Ovary (tissue), 9 donors: Measurements from ENCODE around the gene IRF5. TPM values are rescaled to one million over a fixed set of nuclear protein-coding genes. Genes with fewer than 3 reads are reported as not detected.

Source experiments
- DNase-seq, 5 donors: peaks; one replicate each; pipeline ENCODE4 v3.0.0-alpha.2; 2019 to 2020
- H3K27ac ChIP-seq, 2 donors: fragments of 200-600 bp; one replicate each; pipeline versions ENCODE4 v1.5.1 to v1.8.0; 2019 to 2022
- H3K27me3 ChIP-seq: fragments of 200-600 bp; one replicate; pipeline ENCODE4 v1.8.0; 2022
- H3K36me3 ChIP-seq: fragments of 200-600 bp; sonication (generic); one replicate; pipeline ENCODE4 v1.5.1; 2019
- H3K4me1 ChIP-seq: one replicate; pipeline ENCODE4 v1.8.1; 2013; ENCODE audit warnings: mild to moderate bottlenecking, moderate library complexity; ENCODE audit not compliant: insufficient read depth
- H3K4me3 ChIP-seq: fragments of 200-600 bp; sonication (generic); one replicate; pipeline ENCODE4 v1.5.1; 2017
- H3K9me3 ChIP-seq, 2 donors: fragments of 200-600 bp in 1 of 2; sonication (generic) in 1 of 2; one replicate each; pipeline versions ENCODE4 v1.5.1 to v1.8.1; 2013 to 2019; ENCODE audit warnings: mild to moderate bottlenecking in 1 of 2, moderate library complexity in 1 of 2
- EP300 ChIP-seq: sonication (generic); formaldehyde crosslinking; IDR thresholded peaks from one replicate; pipeline ENCODE4 v1.6.1; 2017; ENCODE audit warnings: antibody characterized with exemption
- POLR2A ChIP-seq: fragments of 450-650 bp; IDR thresholded peaks from one replicate; pipeline ENCODE4 v1.6.1; 2017; ENCODE audit warnings: antibody characterized with exemption, mild to moderate bottlenecking, moderate library complexity
- WGBS, 3 donors: extraction: QIAGEN DNeasy Blood & Tissue Kit in 1 of 3; methylation state at CpG; one replicate each; pipeline versions ENCODE4 v1.1.5 to v1.1.7; 2013 to 2017; 5-methylcytosine and 5-hydroxymethylcytosine counted together
- intact Hi-C, 4 donors: fragments of 100-400 bp; cut with DNase I; formaldehyde crosslinking; loops; one replicate each; pipeline versions ENCODE4 v1.11.0 to v1.15.1; 2022 to 2023
- polyA plus RNA-seq, 2 donors: library from polyadenylated mRNA; stranded (reverse); fragments of 200-250 nt in 1 of 2; fragments of 350-450 nt in 1 of 2; fragmentation: Illumina TruSeq in 1 of 2; extraction: RNeasy Lipid Tissue Mini Kit (QIAGEN cat#74804) in 1 of 2; gene quantifications; one replicate each; pipeline ENCODE4 v1.2.3, GENCODE V29; 2013 to 2014
- total RNA-seq, 7 donors: library from RNA; depleted of rRNA in 2 of 7; stranded (reverse); fragments of >200 nt in 2 of 7; fragmentation: NEBNext Ultra II Directional in 3 of 7; extraction: Animal tissue kit (Norgen Biotek cat#: 25700) in 3 of 7; gene quantifications; one replicate each; pipeline versions ENCODE4 v1.1.0 to v1.2.4, GENCODE V29; 2016 to 2023
- TF ChIP-seq, protein P1 (sequence below), 3 donors: fragments of 450-650 bp in 2 of 3; fragments of 200-600 bp in 1 of 3; IDR thresholded peaks; one replicate each; pipeline versions ENCODE4 v1.5.1 to v1.8.0; 2016 to 2022; ENCODE audit warnings: antibody characterized with exemption in 3 of 3, mild to moderate bottlenecking in 1 of 3
- donor health status: DM: no; HTN: no; CAD: no; lungs with moderate emphysema.
- donor health status: DM: no; HTN: no; CAD: no.
- donor health status: Bipolar disorder and iron deficiency.
- donor health status: DM: yes; HTN: yes; CAD: no.
- donor health status: DM: no; HTN: no; CAD: no.
- donor health status: DM: yes; HTN: yes; CAD: no.

Gene IRF5
- total and polyA plus RNA-seq, 9 donors, result 2.1 to 6.5 (median 2.6) TPM

GRCh38 chr7:128948312-128948973, 10.7 kb downstream of the IRF5 start:
- H3K4me3 ChIP-seq, result no peak overlapping the region
- H3K27me3 ChIP-seq, result no peaks in the 10 kb centered on the region
- H3K9me3 ChIP-seq, result no peaks in the 10 kb centered on the region
- H3K27ac ChIP-seq, result no peak overlapping the region
- H3K4me1 ChIP-seq, result no peaks in the 10 kb centered on the region
- H3K36me3 ChIP-seq, result no peaks in the 10 kb centered on the region
- TF ChIP-seq EP300 (no peak), POLR2A (no peak)
- TF ChIP-seq, protein P1, sequence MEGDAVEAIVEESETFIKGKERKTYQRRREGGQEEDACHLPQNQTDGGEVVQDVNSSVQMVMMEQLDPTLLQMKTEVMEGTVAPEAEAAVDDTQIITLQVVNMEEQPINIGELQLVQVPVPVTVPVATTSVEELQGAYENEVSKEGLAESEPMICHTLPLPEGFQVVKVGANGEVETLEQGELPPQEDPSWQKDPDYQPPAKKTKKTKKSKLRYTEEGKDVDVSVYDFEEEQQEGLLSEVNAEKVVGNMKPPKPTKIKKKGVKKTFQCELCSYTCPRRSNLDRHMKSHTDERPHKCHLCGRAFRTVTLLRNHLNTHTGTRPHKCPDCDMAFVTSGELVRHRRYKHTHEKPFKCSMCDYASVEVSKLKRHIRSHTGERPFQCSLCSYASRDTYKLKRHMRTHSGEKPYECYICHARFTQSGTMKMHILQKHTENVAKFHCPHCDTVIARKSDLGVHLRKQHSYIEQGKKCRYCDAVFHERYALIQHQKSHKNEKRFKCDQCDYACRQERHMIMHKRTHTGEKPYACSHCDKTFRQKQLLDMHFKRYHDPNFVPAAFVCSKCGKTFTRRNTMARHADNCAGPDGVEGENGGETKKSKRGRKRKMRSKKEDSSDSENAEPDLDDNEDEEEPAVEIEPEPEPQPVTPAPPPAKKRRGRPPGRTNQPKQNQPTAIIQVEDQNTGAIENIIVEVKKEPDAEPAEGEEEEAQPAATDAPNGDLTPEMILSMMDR (IDR thresholded peaks at IDR 0.05), result no peak
- intact Hi-C loops, result loop anchor here in 1 of 4 donors (5.0 kb wide), 1 partner anchor 554 kb away; the partner anchor contains the start of gene SMKR1
- 82 to 86% (median 84%) methylated on average over 11 to 12 of the region's 12 CpGs for WGBS, 3 donors
- no peak for DNase-seq

DNA sequence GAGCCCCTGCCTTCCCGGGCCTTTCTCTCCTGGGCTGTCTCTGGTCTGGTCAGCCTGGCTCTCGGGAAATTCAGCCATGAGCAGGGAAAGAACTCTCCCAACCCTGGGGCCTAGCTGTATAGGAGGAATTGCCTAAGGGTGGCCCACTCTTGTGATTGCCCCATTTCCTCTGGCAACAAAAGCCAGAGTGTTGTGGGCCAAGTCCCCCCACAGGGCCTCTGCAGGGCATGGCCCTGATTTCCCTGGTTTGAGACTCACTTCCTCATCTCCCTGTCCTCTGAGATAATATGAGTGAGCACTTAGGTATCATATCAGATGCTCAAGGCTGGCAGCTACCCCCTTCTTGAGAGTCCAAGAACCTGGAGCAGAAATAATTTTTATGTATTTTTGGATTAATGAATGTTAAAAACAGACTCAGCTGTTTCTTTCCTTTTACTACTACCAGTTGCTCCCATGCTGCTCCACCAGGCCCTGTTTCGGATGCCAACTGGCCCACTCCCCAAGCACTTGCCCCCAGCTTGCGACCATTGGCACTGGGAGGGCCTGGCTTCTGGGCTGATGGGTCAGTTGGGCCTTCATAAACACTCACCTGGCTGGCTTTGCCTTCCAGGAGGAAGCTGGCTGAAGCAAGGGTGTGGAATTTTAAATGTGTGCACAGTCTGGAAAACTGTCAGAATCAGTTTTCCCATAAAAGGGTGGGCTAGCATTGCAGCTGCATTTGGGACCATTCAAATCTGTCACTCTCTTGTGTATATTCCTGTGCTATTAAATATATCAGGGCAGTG, 11.4 kb downstream of the IRF5 start:
- no peaks in the 10 kb centered on the region for H3K9me3 ChIP-seq
- no peaks in the 10 kb centered on the region for H3K27me3 ChIP-seq
- no peak overlapping the region for H3K4me3 ChIP-seq
- TF ChIP-seq POLR2A (no peak), EP300 (no peak)
- TF ChIP-seq, protein P1 (IDR thresholded peaks at IDR 0.05), result no peak
- H3K36me3 ChIP-seq, result no peaks in the 10 kb centered on the region
- H3K27ac ChIP-seq, result no peak overlapping the region
- 86 to 90% (median 86%) methylated on average over 4 of the region's 4 CpGs for WGBS, 3 donors
- no peak for DNase-seq
- intact Hi-C loops, result loop anchor here in 1 of 4 donors (5.0 kb wide), 1 partner anchor 553 kb away; the partner anchor contains the start of gene SMKR1
- no peaks in the 10 kb centered on the region for H3K4me1 ChIP-seq

- no peaks in the 10 kb centered on the region for H3K4me1 ChIP-seq
- H3K27me3 ChIP-seq, result no peaks in the 10 kb centered on the region
- 29 to 42% (median 33%) methylated on average over 5 of the region's 5 CpGs for WGBS, 3 donors
- H3K36me3 ChIP-seq, result no peaks in the 10 kb centered on the region
- no peak for DNase-seq
- H3K27ac ChIP-seq, result no peak overlapping the region
- H3K4me3 ChIP-seq, result no peak overlapping the region
- no peaks in the 10 kb centered on the region for H3K9me3 ChIP-seq
- TF ChIP-seq, protein P1 (IDR thresholded peaks at IDR 0.05), result no peak
- no peak for TF ChIP-seq POLR2A
- no peak for TF ChIP-seq EP300
- intact Hi-C loops, result no loop called here
Observed at GRCh38 chr7:128951296-128951695, 13.6 kb downstream of the IRF5 start.

- no peaks in the 10 kb centered on the region for H3K36me3 ChIP-seq
- no peak for TF ChIP-seq POLR2A
- TF ChIP-seq, protein P1 (IDR thresholded peaks at IDR 0.05), result no peak
- TF ChIP-seq EP300, result no peak
Observed at GRCh38 chr7:128954150-128954549, 16.4 kb downstream of the IRF5 start.

More at GRCh38 chr7:128954150-128954549, 16.4 kb downstream of the IRF5 start:
- Histone ChIP-seq H3K27me3 (no peaks in the 10 kb centered on the region), H3K4me3 (no peak overlapping the region), H3K27ac (no peak overlapping the region), H3K4me1 (no peaks in the 10 kb centered on the region), H3K9me3 (no peaks in the 10 kb centered on the region)
- intact Hi-C loops, result no loop called here
- DNase-seq, result no peak
- 86 to 93% (median 90%) methylated on average over 2 of the region's 2 CpGs for WGBS, 3 donors
